ENCODE measurements around the gene HINFP.
"Not testable (repeated sequence)": the region's sequence is repeated elsewhere in the genome, so short reads cannot be mapped to it uniquely, and the experiment has no call there.

Gene HINFP

DNA sequence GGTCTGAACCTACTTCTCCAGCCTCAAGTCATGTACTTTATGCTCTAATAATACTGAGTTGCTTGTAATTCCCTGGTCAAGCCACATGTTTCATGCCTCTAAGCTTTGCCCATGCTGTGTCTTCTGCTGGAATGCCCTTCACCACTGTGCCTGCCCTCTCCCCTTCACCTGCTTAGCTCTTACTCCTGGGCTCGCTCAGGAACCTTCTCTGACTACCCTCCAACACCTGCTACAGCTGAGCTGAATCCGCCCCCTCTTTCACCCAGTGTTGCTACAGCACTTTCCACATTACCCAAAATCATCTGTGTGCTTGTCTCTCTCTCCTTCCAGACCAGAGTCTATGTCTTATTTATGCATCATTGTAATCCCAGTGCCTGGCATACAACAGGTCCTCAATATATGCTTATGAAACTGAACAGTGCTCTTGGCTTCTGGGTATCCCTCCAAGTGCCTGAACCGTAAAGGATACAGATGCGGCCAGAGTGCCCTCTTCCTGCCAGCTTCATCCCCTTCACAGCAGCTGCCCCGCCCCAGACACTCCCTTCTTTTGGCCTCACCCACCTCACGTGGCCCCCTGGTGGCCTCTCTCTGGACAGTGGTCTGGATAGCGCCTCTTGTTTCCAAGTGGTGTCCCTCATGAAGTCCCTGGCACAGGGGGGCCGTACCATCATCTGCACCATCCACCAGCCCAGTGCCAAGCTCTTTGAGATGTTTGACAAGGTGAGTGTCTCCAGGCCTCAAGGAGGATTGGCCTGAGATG, 34.5 kb downstream of the HINFP start:
- no peak for DNase-seq (ENCODE audit: low read depth in 2 of 2)

DNA sequence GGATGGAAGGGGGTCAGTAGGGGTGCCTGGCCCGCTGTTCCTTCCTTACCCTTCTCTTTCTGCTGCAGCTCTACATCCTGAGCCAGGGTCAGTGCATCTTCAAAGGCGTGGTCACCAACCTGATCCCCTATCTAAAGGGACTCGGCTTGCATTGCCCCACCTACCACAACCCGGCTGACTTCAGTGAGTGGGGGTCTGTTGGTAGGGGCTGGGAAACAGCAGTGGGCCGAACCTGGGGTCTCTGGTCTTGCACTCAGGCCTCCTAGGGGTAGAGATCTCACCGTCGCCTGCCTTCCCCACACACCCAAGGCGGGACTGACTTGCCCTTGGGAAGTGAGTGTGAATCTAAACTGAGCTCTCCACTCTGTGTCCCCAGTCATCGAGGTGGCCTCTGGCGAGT, 35.1 kb downstream of the HINFP start:
- DNase-seq (ENCODE audit: low read depth in 2 of 2): no peak

DNA sequence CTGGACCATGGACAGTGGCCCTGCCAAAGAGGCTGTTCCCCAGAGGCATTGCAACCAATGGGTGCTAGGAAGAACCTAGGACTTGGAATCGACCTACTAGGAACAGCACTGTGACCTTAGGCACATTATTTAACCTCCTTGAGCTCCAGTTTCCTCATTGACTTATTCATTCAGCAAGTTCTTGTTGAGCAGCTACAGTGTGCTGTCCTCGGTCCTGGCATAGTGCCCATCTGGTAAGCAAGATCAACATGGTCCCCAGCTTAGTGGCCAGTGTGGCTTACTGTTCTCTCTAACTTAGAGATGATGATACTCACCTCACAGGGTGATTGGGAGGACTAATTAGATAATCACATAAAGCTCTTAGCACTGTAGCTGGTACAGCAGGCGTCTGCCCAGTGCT, 35.7 kb downstream of the HINFP start:
- no peak for DNase-seq (ENCODE audit: low read depth in 2 of 2)

DNA sequence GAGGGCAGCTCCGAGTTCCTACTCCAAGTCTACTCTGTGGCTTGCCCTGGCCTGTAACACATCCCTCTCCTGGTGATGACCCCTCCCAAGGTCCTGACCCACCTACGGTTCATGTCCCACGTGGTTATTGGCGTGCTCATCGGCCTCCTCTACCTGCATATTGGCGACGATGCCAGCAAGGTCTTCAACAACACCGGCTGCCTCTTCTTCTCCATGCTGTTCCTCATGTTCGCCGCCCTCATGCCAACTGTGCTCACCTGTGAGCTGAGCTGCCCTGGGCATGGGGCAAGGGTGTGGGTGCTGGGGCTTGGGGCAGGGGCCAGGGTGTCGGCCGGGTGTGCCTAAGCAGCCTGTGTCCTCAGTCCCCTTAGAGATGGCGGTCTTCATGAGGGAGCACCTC, 37.1 kb downstream of the HINFP start:
- DNase-seq (ENCODE audit: low read depth in 2 of 2): no peak

DNA sequence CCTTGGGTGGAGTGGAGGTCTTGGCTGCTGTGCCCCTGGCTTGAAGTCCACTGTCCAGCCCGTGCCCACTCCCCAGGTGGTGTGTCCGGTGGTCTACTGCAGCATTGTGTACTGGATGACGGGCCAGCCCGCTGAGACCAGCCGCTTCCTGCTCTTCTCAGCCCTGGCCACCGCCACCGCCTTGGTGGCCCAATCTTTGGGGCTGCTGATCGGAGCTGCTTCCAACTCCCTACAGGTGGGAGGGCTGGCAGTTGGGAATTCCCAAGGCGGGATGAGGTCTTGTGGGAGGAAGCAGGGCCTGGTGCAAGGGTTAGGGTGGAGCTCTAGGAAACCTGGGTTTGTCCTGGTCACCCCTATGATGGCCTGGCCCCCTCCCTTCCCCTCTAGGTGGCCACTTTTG, 38.8 kb downstream of the HINFP start:
- no peak for DNase-seq (ENCODE audit: low read depth in 2 of 2)

DNA sequence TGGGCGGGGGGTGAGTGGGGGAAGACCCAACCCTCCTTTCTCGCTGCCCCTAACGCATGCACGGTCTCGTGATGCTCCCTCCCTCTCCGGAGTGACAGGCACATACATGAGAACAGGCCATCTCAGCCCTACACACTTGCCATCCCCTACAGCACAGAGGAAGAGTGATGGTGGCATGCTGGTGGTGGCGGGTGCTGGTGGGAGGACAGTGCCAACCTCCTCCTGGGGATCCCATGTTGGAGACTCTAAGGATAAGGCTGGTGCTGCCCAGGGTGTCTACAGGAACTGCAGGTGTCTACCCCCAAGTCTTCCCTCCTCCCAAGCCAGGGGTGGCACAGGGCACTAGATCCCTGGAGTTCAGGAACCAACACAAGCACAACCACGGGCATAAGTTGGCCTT, 40.5 kb downstream of the HINFP start:
- no peak for DNase-seq (ENCODE audit: low read depth in 2 of 2)

DNA sequence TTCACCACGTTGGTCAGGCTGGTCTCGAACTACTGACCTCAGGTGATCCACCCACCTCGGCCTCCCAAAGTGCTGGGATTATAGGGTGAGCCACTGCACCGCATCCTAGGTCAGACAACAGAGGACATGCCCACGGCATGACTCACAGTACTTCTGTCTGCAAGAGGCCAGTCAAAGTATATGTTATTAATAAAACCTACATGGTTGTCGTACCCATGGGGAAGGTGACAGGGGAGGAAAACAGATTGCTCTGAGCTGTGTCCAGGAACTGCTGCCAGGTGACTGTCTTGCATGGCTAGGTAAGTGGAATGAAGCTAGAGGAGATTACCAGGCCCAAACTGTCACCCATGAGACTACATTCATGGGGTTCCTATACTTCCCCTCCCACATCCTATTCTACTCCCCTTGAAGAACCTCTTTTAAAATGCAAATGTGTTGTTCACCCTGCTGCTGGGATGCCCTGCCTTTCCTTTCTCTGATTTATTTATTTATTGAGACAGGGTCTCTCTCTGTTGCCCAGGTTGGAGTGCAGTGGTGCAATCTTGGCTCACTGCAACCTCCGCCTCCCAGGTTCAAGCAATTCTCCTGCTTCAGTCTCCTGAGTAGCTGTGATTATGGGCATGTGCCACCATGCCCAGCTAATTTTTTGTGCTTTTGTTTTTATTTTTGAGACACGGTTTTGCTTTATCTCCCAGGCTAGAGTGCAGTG, 45.1 kb downstream of the HINFP start:
- DNase-seq (ENCODE audit: low read depth in 2 of 2): no peak

DNA sequence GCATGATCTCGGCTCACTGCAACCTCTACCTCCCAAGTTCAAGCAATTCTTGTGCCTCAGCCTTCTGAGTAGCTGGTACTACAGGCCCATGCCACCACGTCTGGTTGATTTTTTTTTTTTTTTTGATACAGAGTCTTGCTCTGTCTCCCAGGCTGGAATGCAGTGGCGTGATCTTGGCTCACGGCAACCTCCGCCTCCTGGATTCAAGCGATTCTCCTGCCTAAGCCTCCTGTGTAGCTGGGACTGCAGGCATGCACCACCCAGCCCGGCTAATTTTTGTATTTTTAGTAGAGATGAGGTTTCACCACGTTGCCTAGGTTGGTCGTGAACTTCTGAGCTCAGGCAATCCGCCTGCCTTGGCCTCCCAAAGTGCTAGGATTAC, 45.7 kb downstream of the HINFP start:
- DNase-seq (ENCODE audit: low read depth in 2 of 2): not testable (repeated sequence)

DNA sequence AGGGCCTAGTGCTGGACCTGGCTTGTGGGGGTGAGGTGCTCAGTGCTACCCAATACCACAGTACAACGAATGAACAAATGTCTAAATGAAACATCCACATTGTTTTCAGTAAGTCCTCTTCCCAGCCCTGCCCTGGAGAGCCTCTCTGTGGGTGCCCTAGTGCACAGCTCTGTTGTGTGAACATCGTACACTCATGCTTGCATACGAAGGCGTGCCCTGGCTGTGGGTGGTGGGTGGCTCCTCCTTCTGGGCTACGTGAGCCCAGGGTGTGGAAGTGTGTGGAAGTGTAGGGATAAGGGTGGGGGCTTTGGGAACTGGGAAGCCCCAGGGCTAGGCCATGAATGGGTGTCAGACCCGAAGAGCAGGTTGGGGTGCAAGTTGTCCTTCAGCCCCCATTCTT, 46.6 kb downstream of the HINFP start:
- no peak for DNase-seq (ENCODE audit: low read depth in 2 of 2)

DNA sequence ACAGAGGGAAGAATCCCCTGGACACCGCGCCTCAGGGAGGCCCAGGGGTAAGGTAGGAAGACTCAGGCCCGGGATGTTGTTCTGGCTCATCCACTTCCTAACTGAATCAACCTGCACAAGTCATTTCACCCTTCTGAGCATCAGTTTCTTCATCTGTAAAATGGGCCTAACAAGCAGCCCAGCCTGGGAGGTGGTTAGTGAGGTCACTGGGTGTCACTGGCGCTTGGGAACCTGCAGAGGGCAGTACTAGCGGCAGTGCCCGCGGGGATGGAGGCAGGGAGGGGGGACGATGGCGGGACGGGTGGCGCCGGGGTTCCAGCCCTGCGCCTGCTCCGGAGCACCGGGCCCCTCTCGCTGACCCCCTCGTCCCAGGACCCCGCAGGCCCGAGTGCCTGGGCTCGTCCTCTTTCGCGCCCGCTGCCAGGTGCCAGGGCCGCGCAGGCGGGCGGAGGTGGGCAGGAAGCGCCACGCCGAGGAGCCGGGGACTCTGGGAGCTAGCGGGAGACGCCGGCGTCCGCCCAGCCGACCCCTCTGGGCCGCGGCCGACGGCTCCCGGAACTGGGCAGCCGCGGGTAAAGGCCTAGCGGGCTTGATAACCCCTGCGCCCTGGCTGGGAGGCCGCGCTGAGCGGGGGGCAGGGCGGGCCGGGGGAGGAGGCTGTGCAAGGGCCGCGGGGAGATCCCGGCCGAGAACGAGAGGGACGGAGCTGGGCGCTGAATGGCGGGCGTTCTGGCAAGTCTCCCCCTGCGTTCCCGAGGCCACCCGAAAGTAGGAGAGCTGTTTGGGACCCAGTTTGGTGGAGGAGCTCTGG, 47.3 kb downstream of the HINFP start, which contains the start of gene NLRX1:
Gene NLRX1 (plus strand): TSS at position 255 of the 811 bp plus-strand sequence. CDS start 2,679 bp downstream, outside the sequence.
- peak; percentile 52 to 60 for DNase-seq (ENCODE audit: low read depth in 2 of 2)

DNA sequence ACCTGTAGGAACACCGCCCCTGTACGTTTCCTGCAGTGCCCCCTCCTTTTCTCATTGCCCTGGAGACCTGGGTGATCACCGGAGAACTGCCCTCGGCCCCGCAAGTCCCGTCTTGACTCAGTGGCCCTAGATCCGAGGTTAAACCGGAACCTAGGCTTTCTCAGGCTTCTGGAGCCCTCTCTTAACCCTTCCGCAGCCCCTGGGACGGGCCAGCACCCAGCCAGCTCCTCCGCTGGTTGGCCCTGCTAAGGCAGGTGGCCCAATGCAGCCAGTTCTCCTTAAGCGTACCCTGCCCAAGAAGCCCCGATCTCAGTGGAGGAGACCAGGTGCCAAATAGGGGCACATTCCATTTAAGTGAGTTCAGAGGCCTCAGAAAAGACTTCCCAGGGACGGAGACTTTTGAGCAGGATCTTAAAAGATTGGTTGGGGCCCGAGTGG, 47.9 kb downstream of the HINFP start:
- DNase-seq (ENCODE audit: low read depth in 2 of 2): no peak

DNA sequence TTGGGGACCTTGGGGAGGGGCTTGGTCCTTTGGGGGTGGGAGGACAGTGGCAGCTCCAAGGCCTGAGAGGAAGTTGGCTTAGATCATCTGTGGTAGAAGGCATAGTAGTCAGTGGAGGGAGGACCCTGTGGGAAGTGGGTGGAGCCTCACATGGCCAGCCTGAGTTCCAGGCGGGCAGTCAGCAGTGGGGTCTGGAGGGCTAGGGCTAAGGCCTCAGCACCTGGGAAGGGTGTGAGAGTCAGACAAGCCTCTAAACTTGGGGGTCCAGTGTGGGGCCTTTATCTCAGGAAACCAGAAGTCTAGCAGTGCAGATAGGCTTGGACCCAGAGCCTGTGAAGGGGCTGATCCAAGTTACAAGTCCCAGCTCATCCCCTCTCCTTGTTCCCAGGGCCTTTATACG, 51.1 kb downstream of the HINFP start:
- DNase-seq (ENCODE audit: low read depth in 2 of 2): no peak

DNA sequence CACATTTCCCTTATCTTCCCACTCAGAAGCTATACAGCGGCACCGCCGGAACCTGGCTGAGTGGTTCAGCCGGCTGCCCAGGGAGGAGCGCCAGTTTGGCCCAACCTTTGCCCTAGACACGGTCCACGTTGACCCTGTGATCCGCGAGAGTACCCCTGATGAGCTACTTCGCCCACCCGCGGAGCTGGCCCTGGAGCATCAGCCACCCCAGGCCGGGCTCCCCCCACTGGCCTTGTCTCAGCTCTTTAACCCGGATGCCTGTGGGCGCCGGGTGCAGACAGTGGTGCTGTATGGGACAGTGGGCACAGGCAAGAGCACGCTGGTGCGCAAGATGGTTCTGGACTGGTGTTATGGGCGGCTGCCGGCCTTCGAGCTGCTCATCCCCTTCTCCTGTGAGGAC, 52.1 kb downstream of the HINFP start:
- no peak for DNase-seq (ENCODE audit: low read depth in 2 of 2)

DNA sequence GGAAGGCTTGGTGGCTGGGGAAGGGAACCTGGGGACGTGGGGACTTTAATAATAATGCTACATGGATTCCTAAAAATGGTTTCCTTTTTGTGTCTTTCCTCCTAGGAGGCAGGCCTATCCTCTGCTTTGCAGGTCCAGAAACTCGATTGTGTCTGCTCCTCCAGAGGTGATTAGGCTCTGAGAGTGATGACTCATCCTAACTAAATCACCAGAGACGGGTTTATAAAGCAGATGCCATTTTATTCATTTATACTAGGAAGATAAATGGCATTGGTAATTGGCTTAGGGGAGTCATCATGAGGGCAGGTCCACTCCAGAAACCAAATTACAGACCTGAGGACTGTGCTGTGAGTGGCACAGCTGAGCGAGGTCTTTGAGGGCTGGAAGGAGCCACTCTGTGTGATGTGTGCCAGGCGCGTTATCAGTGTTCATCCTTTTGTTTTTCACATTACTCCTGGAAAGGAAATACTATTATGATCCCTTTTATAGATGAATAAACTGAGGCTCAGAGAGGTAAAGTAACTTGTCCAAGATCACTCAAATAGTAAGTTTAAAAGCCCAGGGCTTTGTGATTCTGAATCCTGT, 54.2 kb downstream of the HINFP start:
- peak in 1 of 2 experiments; percentile 15 for DNase-seq (ENCODE audit: low read depth in 2 of 2)

DNA sequence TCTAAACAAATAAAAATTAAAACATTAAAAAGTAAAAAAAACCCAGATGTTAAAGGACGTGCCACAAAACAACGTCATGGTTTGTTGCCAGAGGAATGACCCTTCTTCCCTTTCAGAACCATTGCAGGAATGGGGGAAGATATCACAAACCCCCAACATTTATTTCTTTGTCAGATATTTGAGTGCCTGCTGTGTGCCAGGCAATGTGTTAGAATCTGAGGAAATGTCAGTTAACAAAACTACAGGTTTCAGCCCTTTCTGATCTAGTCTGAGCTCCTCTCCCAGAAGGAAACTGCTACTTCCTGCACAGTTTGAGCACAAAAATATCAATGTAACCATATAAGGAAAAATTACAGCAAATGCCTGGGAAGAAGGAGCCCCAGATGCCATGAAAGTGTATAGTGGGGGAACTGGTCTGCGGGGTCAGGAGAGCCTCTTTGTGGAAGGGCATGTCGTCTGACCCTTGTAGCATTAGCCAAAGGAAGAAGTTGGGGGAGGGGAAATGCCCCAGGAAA, 56.8 kb downstream of the HINFP start:
- no peak for DNase-seq (ENCODE audit: low read depth in 2 of 2)

DNA sequence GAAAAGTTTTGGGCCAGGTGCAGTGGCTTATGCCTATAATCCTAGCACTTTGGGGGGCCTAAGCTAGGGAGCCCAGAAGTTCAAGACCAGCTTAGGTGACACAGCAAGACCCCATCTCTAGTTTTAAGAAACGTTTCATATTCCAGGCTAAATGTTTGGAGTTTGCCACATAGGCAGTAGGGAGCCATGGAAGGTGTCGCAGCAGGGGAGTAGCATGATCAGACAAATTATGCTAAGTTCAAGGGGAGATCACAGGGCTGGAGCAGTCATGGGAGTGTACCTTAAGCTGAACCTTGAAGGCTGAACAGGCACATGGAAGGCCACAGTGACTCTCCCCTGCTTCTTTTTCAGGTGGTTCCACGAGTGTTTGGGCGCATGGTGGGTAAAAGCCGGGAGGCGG, 58.0 kb downstream of the HINFP start:
- DNase-seq (ENCODE audit: low read depth in 2 of 2): no peak

DNA sequence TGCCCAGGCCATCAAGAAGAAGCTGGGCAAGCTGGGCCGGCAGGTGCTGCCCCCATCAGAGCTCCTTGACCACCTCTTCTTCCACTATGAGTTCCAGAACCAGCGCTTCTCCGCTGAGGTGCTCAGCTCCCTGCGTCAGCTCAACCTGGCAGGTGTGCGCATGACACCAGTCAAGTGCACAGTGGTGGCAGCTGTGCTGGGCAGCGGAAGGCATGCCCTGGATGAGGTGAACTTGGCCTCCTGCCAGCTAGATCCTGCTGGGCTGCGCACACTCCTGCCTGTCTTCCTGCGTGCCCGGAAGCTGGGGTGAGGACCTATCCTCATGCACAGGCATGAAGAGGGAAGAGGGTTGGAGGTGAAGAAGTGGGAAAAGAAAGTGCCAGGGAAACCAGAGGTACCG, 58.6 kb downstream of the HINFP start:
- no peak for DNase-seq (ENCODE audit: low read depth in 2 of 2)

DNA sequence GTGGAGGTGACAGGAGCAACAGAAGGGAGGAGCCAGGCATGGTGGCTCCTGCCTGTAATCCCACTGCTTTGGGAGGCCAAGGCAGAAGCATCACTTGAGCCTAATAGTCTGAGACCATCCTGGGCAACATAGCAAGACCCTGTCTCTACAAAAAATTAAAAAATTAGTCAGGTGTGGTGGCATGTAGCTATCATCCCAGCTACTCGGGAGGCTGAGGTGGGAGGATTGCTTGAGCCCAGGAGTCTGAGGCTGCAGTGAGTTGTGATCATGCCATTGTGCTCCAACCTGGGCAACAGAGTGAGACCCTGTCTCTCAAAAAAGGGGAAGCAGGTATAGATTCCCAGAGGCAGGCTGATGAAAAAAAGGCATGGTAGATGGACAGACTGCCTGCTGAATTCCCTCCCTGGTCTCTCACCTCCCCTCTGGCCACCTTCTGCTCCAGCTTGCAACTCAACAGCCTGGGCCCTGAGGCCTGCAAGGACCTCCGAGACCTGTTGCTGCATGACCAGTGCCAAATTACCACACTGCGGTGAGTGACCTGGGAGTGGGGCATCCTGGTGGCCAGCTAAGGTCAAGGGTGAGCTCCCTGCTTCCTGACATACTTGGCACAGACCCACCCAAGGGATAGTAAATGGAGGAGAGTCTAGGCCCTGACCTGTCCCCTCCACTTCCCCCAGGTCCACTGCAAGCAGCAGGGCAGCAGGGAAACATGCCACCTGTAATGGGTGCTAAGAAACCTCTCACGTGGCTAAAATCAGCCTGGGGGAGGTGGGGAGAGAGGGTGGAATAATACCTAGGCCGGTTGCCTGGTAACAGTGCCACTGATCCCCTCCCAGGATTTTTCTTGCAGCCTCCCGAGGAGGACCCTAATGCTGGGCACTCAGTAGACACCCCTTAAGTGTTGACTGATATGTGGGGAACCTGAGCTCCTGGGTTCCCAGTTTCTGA, 59.6 kb downstream of the HINFP start:
- DNase-seq (ENCODE audit: low read depth in 2 of 2): no peak

DNA sequence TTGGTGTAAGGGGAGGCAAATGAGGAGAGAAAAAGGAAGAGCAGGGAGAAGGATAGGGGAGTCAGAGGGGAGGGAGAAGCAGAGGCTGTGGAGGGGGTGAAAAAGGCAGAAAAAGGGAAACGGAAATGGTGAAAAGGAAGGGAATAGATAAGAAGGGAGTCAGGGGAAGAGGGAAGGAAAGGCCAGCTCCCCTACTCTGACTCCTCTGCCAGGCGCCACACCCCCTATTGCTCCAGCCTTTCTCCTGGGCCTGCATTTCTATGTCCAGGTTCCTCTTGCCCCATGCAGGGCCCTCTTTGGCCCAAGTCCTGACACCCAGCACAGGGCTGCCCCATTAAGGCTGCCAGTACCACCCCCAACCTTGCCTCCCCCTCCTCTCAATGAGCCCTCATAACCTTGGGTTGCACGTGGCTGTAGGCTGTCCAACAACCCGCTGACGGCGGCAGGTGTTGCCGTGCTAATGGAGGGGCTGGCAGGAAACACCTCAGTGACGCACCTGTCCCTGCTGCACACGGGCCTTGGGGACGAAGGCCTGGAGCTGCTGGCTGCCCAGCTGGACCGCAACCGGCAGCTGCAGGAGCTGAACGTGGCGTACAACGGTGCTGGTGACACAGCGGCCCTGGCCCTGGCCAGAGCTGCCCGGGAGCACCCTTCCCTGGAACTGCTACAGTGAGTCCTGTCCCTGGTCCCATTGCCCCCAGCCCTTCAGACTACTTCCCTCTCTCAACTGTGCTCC, 60.5 kb downstream of the HINFP start:
- no peak for DNase-seq (ENCODE audit: low read depth in 2 of 2)

DNA sequence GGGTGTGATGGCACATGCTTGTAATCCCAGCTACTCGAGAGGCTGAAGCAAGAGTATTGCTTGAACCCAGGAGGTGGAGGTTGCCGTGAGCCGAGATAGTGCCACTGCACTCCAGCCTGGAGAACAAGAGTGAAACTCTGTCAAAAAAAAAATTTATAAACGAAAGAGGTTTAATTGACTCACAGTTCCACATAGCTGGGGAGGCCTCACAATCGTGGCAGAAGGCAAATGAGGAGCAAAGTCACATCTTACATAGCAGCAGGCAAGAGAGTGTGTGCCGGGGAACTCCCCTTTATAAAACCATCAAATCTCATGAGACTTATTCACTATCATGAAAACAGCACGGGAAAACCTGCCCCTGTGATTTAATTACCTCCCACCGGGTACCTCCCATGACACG, 63.0 kb downstream of the HINFP start:
- DNase-seq (ENCODE audit: low read depth in 2 of 2): not testable (repeated sequence)
